Activated CD4-positive, alpha-beta memory T cell treated with anti-CD3 and anti-CD28 coated beads, Interleukin-2, amount 10 ng/mL, durations not matched to agents 7 days and 5 days (primary cell): Measurements from ENCODE around the gene RARRES1. TPM values are rescaled to one million over a fixed set of nuclear protein-coding genes. Genes with fewer than 3 reads are reported as not detected.

Source experiments
- CTCF ChIA-PET: fragments of 350-600 bp; sonication (Branson Sonifier 250); formaldehyde crosslinking; loops from one replicate; lab custom pipeline; 2021; ENCODE audit warnings: antibody characterized with exemption, inconsistent platforms; lab: Charles Lee
- POLR2A ChIA-PET: fragments of 350-600 bp; sonication (Branson Sonifier 250); formaldehyde crosslinking; loops from one replicate; lab custom pipeline; 2021; ENCODE audit warnings: antibody characterized with exemption; lab: Charles Lee
- DNase-seq: peaks from one replicate; pipeline ENCODE4 v3.0.0-alpha.2; 2020
- H3K27ac Mint-ChIP-seq: one replicate; pipeline ENCODE4 v1.8.0; 2021; ENCODE audit warnings: mild to moderate bottlenecking, mixed read lengths
- H3K27me3 Mint-ChIP-seq: one replicate; pipeline ENCODE4 v1.8.0; 2021; ENCODE audit warnings: mixed read lengths
- H3K36me3 Mint-ChIP-seq: one replicate; pipeline ENCODE4 v1.8.0; 2021; ENCODE audit warnings: low read depth, mixed read lengths
- H3K4me1 Mint-ChIP-seq: one replicate; pipeline ENCODE4 v1.8.0; 2021; ENCODE audit warnings: mixed read lengths
- H3K4me3 Mint-ChIP-seq: one replicate; pipeline ENCODE4 v1.8.0; 2021; ENCODE audit warnings: mild to moderate bottlenecking, mixed read lengths
- H3K9me3 Mint-ChIP-seq: one replicate; pipeline ENCODE4 v1.8.0; 2021; ENCODE audit warnings: mixed read lengths
- total RNA-seq, 2 experiments: library from RNA; stranded (reverse); gene quantifications; one replicate each; pipeline ENCODE4 v1.2.3, GENCODE V29; 2021

The RARRES1 gene
- total RNA-seq, 2 experiments from 2014 or later, result not detected

GRCh38 chr3:158738653-158739052 lies 6.4 kb upstream of the RARRES1 start:
- H3K27ac Mint-ChIP-seq, result no peak overlapping the region
- ChIA-PET POLR2A (no interaction called here), CTCF (no interaction called here)
- no peaks in the 10 kb centered on the region for H3K27me3 Mint-ChIP-seq
- DNase-seq, result no peak
- H3K9me3 Mint-ChIP-seq, result peaks cover 4% of the 10 kb centered on the region
- no peak overlapping the region for H3K4me3 Mint-ChIP-seq
- H3K36me3 Mint-ChIP-seq, result peaks cover 2% of the 10 kb centered on the region
- H3K4me1 Mint-ChIP-seq, result peaks cover 11% of the 10 kb centered on the region

- DNase-seq, result no peak
- CTCF ChIA-PET, result no interaction called here
Measured at GRCh38 chr3:158737976-158738615, 5.8 kb upstream of the RARRES1 start.

GRCh38 chr3:158737410-158737809 lies 5.2 kb upstream of the RARRES1 start:
- ChIA-PET CTCF (interaction anchor here (2.2 kb wide), 1 partner anchor 10 kb away, joined by 6 read pairs; no protein-coding TSS in a partner anchor), POLR2A (no interaction called here)
- Mint-ChIP-seq H3K36me3 (peaks cover 2% of the 10 kb centered on the region), H3K4me1 (peaks cover 7% of the 10 kb centered on the region), H3K27ac (no peak overlapping the region), H3K27me3 (no peaks in the 10 kb centered on the region), H3K4me3 (no peak overlapping the region), H3K9me3 (peaks cover 4% of the 10 kb centered on the region)
- DNase-seq, result no peak

More at GRCh38 chr3:158737976-158738615, 5.8 kb upstream of the RARRES1 start:
- POLR2A ChIA-PET, result no interaction called here
- peaks cover 2% of the 10 kb centered on the region for H3K36me3 Mint-ChIP-seq
- peaks cover 11% of the 10 kb centered on the region for H3K4me1 Mint-ChIP-seq
- peaks cover 4% of the 10 kb centered on the region for H3K9me3 Mint-ChIP-seq
- no peak overlapping the region for H3K4me3 Mint-ChIP-seq
- H3K27ac Mint-ChIP-seq, result no peak overlapping the region
- no peaks in the 10 kb centered on the region for H3K27me3 Mint-ChIP-seq

- POLR2A ChIA-PET, result no interaction called here
- Mint-ChIP-seq H3K9me3 (peaks cover 4% of the 10 kb centered on the region), H3K4me3 (no peak overlapping the region), H3K27ac (no peak overlapping the region), H3K27me3 (no peaks in the 10 kb centered on the region), H3K4me1 (peaks cover 5% of the 10 kb centered on the region), H3K36me3 (peaks cover 2% of the 10 kb centered on the region)
- DNase-seq, result no peak
- CTCF ChIA-PET, result interaction anchor here (2.2 kb wide), 1 partner anchor 8 kb away, joined by 6 read pairs; no protein-coding TSS in a partner anchor
Measured at GRCh38 chr3:158735296-158736033, 3.2 kb upstream of the RARRES1 start.

- Mint-ChIP-seq H3K27ac (no peak overlapping the region), H3K36me3 (peaks cover 2% of the 10 kb centered on the region), H3K4me1 (peaks cover 8% of the 10 kb centered on the region), H3K9me3 (peaks cover 4% of the 10 kb centered on the region), H3K27me3 (no peaks in the 10 kb centered on the region), H3K4me3 (no peak overlapping the region)
- ChIA-PET POLR2A (no interaction called here), CTCF (no interaction called here)
- DNase-seq, result no peak
Measured at GRCh38 chr3:158733656-158734055, 1.4 kb upstream of the RARRES1 start.

- H3K4me1 Mint-ChIP-seq, result peaks cover 13% of the 10 kb centered on the region
- H3K36me3 Mint-ChIP-seq, result peaks cover 2% of the 10 kb centered on the region
- no peak overlapping the region for H3K4me3 Mint-ChIP-seq
- POLR2A ChIA-PET, result no interaction called here
- H3K27me3 Mint-ChIP-seq, result no peaks in the 10 kb centered on the region
- DNase-seq, result no peak
- CTCF ChIA-PET, result no interaction called here
- peaks cover 4% of the 10 kb centered on the region for H3K9me3 Mint-ChIP-seq
- no peak overlapping the region for H3K27ac Mint-ChIP-seq
Measured at GRCh38 chr3:158732856-158733200, 571 bp upstream of the RARRES1 start.

GRCh38 chr3:158731486-158731885 lies 771 bp downstream of the RARRES1 start:
- H3K4me1 Mint-ChIP-seq, result peaks cover 20% of the 10 kb centered on the region
- no peak overlapping the region for H3K27ac Mint-ChIP-seq
- ChIA-PET POLR2A (interaction anchor here (1.2 kb wide), 1 partner anchor 70 kb away, joined by 4 read pairs; the partner anchor contains the start of gene MFSD1), CTCF (interaction anchor here (1.4 kb wide), 1 partner anchor 10 kb away, joined by 3 read pairs; no protein-coding TSS in a partner anchor)
- peaks cover 4% of the 10 kb centered on the region for H3K9me3 Mint-ChIP-seq
- no peaks in the 10 kb centered on the region for H3K27me3 Mint-ChIP-seq
- DNase-seq, result no peak
- H3K4me3 Mint-ChIP-seq, result peak overlapping the region; percentile 41
- peaks cover 2% of the 10 kb centered on the region for H3K36me3 Mint-ChIP-seq

GRCh38 chr3:158728851-158729250 lies 3.4 kb downstream of the RARRES1 start:
- Mint-ChIP-seq H3K27me3 (no peaks in the 10 kb centered on the region), H3K27ac (no peak overlapping the region), H3K4me3 (no peak overlapping the region), H3K9me3 (no peaks in the 10 kb centered on the region), H3K4me1 (peaks cover 22% of the 10 kb centered on the region), H3K36me3 (peaks cover 2% of the 10 kb centered on the region)
- CTCF ChIA-PET, result interaction anchor here (1.2 to 6.0 kb wide), 7 partner anchors 13 to 69 kb away, joined by 5 to 133 read pairs (median 9); no protein-coding TSS in a partner anchor
- no peak for DNase-seq
- POLR2A ChIA-PET, result no interaction called here

GRCh38 chr3:158728061-158728377 lies 4.2 kb downstream of the RARRES1 start:
- peaks cover 26% of the 10 kb centered on the region for H3K4me1 Mint-ChIP-seq
- ChIA-PET CTCF (interaction anchor here (0.6 to 6.0 kb wide), 38 partner anchors 8 to 651 kb away, joined by 3 to 133 read pairs (median 5); partner anchors contain the start of genes GFM1 and MFSD1), POLR2A (interaction anchor here (0.6 to 0.9 kb wide), 5 partner anchors 13 to 73 kb away, joined by 3 read pairs; partner anchors contain the start of genes LXN and MFSD1)
- no peak for DNase-seq
- peak overlapping the region; percentile 28 for H3K4me3 Mint-ChIP-seq
- no peaks in the 10 kb centered on the region for H3K27me3 Mint-ChIP-seq
- H3K36me3 Mint-ChIP-seq, result peaks cover 1% of the 10 kb centered on the region
- no peaks in the 10 kb centered on the region for H3K9me3 Mint-ChIP-seq
- no peak overlapping the region for H3K27ac Mint-ChIP-seq

- Mint-ChIP-seq H3K36me3 (peaks cover 3% of the 10 kb centered on the region), H3K4me3 (peak overlapping the region; percentile 28), H3K9me3 (no peaks in the 10 kb centered on the region), H3K4me1 (peaks cover 30% of the 10 kb centered on the region), H3K27ac (no peak overlapping the region), H3K27me3 (no peaks in the 10 kb centered on the region)
- ChIA-PET POLR2A (interaction anchor here (0.6 to 0.9 kb wide), 6 partner anchors 12 to 74 kb away, joined by 3 read pairs; partner anchors contain the start of genes LXN and MFSD1), CTCF (interaction anchor here (0.6 to 6.0 kb wide), 44 partner anchors 9 to 651 kb away, joined by 3 to 133 read pairs (median 5); partner anchors contain the start of genes GFM1, LXN and MFSD1)
- DNase-seq, result peak; percentile 52
Measured at GRCh38 chr3:158727206-158728060, 4.8 kb downstream of the RARRES1 start.

- H3K27ac Mint-ChIP-seq, result no peak overlapping the region
- POLR2A ChIA-PET, result no interaction called here
- H3K9me3 Mint-ChIP-seq, result no peaks in the 10 kb centered on the region
- peaks cover 37% of the 10 kb centered on the region for H3K4me1 Mint-ChIP-seq
- H3K27me3 Mint-ChIP-seq, result no peaks in the 10 kb centered on the region
- CTCF ChIA-PET, result interaction anchor here (0.9 to 6.0 kb wide), 3 partner anchors 16 to 69 kb away, joined by 3 to 133 read pairs (median 30); no protein-coding TSS in a partner anchor
- peaks cover 14% of the 10 kb centered on the region for H3K36me3 Mint-ChIP-seq
- no peak overlapping the region for H3K4me3 Mint-ChIP-seq
- no peak for DNase-seq
Measured at GRCh38 chr3:158725348-158726011, 6.8 kb downstream of the RARRES1 start.

GRCh38 chr3:158723991-158724390 lies 8.3 kb downstream of the RARRES1 start:
- no peaks in the 10 kb centered on the region for H3K9me3 Mint-ChIP-seq
- POLR2A ChIA-PET, result no interaction called here

More at GRCh38 chr3:158723991-158724390, 8.3 kb downstream of the RARRES1 start:
- no peak overlapping the region for H3K4me3 Mint-ChIP-seq
- H3K36me3 Mint-ChIP-seq, result peaks cover 14% of the 10 kb centered on the region
- CTCF ChIA-PET, result interaction anchor here (1.6 to 2.8 kb wide), 2 partner anchors 65 to 66 kb away, joined by 7 to 18 read pairs; no protein-coding TSS in a partner anchor
- H3K27me3 Mint-ChIP-seq, result no peaks in the 10 kb centered on the region
- H3K4me1 Mint-ChIP-seq, result peaks cover 37% of the 10 kb centered on the region
- no peak overlapping the region for H3K27ac Mint-ChIP-seq
- DNase-seq, result no peak
